ENCODE results near the gene IFNGR2.

Gene IFNGR2

DNA sequence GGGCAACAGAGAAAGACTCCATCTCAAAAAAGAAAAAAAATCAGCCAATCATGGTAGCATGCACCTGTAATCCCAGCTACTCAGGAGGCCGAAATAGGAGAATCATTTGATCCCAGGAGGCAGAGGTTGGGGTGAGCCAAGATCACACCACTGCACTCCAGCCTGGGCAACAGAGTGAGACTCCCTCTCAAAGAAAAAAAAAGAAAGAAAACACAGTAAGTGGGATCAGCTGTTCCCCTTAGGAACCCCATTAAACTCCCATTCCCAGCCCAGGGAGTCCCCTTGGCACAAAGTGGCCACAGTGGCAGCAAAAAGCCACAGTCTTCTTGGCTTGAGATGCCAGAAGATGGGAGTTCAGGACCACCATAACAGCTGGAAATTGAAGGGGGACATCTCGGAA is 67.5 kb downstream of the IFNGR2 start:
- TF ChIP-seq, protein P1, sequence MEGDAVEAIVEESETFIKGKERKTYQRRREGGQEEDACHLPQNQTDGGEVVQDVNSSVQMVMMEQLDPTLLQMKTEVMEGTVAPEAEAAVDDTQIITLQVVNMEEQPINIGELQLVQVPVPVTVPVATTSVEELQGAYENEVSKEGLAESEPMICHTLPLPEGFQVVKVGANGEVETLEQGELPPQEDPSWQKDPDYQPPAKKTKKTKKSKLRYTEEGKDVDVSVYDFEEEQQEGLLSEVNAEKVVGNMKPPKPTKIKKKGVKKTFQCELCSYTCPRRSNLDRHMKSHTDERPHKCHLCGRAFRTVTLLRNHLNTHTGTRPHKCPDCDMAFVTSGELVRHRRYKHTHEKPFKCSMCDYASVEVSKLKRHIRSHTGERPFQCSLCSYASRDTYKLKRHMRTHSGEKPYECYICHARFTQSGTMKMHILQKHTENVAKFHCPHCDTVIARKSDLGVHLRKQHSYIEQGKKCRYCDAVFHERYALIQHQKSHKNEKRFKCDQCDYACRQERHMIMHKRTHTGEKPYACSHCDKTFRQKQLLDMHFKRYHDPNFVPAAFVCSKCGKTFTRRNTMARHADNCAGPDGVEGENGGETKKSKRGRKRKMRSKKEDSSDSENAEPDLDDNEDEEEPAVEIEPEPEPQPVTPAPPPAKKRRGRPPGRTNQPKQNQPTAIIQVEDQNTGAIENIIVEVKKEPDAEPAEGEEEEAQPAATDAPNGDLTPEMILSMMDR (IDR thresholded peaks at IDR 0.05; ENCODE audit: low read length, missing control alignments) = no peak
- DNase-seq (ENCODE audit: low read depth) = no peak
- no peak overlapping the region for H3K4me3 ChIP-seq (replicated peaks; ENCODE audit: low read depth, low read length)

DNA sequence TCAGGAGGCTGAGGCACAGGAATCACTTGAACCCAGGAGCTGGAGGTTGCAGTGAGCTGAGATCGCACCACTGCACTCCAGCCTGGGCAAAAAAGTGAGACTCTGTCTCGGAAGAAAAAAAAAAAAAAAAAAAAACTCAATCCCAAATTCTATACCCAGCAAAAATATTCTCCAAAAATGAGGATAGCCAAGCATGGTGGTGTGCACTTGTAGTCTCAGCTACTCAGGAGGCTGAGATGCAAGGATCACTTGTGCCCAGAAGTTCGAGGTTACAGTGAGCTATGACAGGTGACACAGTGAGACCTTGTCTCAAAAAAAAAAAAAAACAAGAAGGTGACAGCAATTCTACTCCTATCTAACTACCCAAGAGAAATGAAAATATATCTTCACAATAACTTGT is 70.1 kb downstream of the IFNGR2 start:
- TF ChIP-seq, protein P1 (IDR thresholded peaks at IDR 0.05; ENCODE audit: low read length, missing control alignments) = no peak

DNA sequence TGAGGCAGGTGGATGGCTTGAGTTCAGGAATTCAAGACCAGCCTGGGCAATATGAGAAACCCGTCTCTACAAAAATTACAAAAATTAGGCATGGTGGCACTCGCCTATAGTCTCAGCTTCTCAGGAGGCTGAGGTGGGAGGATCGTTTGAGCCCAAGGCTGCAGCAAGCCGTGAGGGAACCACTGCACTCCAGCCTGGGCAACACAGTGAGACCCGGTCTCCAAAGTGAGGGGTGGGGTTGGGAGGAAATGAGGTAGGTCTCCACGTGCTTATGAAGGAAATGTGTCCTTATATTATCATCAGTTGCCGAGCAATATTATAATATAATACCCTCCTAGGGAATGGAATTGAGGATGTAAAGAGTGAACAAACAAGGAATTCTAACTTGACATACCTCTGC is 73.9 kb downstream of the IFNGR2 start:
- TF ChIP-seq, protein P1 (IDR thresholded peaks at IDR 0.05; ENCODE audit: low read length, missing control alignments) = no peak
- H3K4me3 ChIP-seq (replicated peaks; ENCODE audit: low read depth, low read length) = no peak overlapping the region
- no peak for DNase-seq (ENCODE audit: low read depth)

More for the DNA sequence above, 70.1 kb downstream of the IFNGR2 start:
- no peak for DNase-seq (ENCODE audit: low read depth)
- no peak overlapping the region for H3K4me3 ChIP-seq (replicated peaks; ENCODE audit: low read depth, low read length)

DNA sequence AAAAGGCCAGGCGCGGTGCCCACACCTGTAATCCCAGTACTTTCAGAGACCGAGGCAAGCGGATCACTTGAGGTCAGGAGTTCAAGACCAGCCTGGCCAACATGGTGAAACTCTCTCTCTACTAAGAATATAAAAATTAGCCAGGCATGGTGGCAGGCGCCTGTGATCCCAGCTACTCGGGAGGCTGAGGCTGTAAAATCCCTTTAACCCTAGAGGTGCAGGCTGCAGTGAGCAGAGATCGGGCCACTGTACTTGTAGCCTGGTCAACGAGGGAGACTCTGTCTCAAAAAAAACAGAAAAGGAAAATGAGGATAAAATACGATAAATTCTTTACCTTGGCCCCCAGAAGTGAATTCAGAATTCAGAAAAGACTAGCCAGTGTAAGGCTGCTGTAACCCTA is 75.0 kb downstream of the IFNGR2 start:
- H3K4me3 ChIP-seq (replicated peaks; ENCODE audit: low read depth, low read length) = peak overlapping the region; percentile 87
- TF ChIP-seq, protein P1 (IDR thresholded peaks at IDR 0.05; ENCODE audit: low read length, missing control alignments) = no peak
- DNase-seq (ENCODE audit: low read depth) = no peak

DNA sequence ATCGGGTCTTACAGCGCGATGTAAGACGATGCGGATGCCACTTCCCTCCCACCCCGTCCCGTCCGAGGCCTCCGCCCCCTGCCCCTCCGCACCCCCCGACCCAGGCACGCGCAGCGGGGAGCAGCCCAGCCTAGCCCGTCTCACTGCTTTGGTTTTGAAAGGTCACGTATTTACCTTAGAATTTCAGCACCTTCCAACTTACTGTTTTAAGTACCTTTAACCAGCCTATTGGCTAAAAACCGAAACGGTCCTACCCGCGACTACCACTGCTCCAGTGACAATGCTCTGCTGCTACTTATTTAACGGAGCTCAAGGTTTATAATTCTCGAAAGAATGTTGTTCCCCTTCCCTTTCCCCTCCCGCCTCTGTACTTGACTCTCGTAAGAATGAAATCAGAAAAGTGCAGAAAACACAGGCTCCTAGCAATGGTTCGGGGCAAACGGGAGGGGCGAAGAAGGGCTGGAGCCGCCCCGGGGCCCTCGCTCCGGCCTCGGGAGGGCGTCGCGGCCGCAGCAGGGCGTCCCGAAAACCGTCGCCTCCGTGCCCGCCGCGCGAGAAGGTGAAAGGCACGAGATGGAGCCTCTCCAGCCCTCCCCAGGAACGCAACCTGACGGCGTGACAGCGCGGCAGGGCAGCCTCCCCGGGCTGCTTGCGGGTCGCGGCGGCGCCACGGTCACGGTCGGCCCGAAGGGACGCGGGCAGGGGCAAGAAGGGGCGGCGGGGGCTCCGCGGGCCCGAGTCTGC is 75.9 kb downstream of the IFNGR2 start:
- H3K4me3 ChIP-seq (replicated peaks; ENCODE audit: low read depth, low read length) = peak overlapping the region; percentile 87
- TF ChIP-seq, protein P1 (IDR thresholded peaks at IDR 0.05; ENCODE audit: low read length, missing control alignments) = no peak
- peak; percentile 31 for DNase-seq (ENCODE audit: low read depth)

DNA sequence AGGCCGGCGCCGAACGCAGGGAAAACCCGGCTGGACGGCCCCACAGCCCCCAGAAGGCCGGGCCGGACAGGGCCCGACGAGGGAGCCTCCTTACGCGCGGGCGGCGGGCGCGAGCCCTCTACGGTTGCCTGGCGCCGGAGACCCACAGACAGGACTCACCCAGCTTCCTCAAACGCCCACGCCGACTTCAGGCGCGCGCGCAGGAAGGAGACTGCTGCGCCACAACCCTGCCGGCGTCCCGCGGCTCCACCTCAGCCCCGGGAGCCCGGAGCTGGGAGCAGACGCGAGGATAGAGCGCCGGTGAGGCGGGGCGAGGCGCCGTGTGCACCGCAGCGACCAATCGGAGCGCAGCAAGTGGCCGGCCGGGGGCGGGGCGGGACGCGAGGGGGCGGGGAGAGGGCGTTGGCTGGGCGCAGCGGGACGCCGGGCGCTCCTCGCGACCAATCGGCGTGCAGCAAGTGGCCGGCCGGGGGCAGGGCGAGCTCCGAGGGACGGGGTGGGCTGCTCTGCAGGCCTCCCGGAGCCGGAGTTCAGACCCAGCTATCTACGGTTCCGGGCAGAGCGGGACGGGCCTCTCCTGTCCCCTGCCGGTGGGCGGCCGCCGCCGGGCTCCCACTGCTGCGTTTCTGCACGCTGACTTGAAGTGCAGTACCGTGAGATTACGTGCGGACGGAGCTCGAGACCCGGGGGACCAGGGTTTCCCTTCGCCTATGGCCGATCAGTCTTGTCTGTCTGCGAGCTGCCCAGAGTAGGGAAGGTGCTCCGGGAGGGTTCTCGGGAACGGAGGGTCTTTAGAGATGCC is 76.7 kb downstream of the IFNGR2 start, which contains the start of gene TMEM50B:
TSS of gene TMEM50B (minus strand) at position 296 of the 802 bp plus-strand sequence. CDS start 11,089 bp downstream, outside the sequence.
- H3K4me3 ChIP-seq (replicated peaks; ENCODE audit: low read depth, low read length) = peak within 1 kb of the TSS; percentile 87
- TF ChIP-seq, protein P1 (IDR thresholded peaks at IDR 0.05; ENCODE audit: low read length, missing control alignments) = peak; percentile 27
- peak; percentile 96 for DNase-seq (ENCODE audit: low read depth)

Data from fibroblast of pulmonary artery (primary cell).